IMR-90 (cell line): ENCODE measurements around the gene NKD1. TPM values are rescaled to one million over a fixed set of nuclear protein-coding genes. Genes with fewer than 3 reads are reported as not detected.

ENCODE experiments used
- ATAC-seq: fragments of 200-7000 bp; cut with Tn5 transposase; 2 replicates; pipeline ENCODE4 v1.9.1; 2020; ENCODE audit warnings: low read depth, mild to moderate bottlenecking, moderate library complexity
- BruUV-seq: library from RNA; stranded (reverse); fragments of 400-500 nt; replicated peaks from 2 replicates; lab custom pipeline; 2021; lab: Mats Ljungman, UMichigan
- CTCF ChIA-PET: fragments of 300-600 bp; formaldehyde crosslinking; extraction: SDS; loops from one replicate; lab custom pipeline; 2021; ENCODE audit warnings: antibody characterized with exemption; lab: Yijun Ruan, JAX
- POLR2A ChIA-PET: fragments of 300-600 bp; sonication (Branson Sonifier 250); formaldehyde crosslinking; loops from one replicate; lab custom pipeline; 2022; ENCODE audit warnings: antibody characterized with exemption; ENCODE audit not compliant: unreplicated experiment; lab: Charles Lee
- DNase-seq: peaks from one replicate; pipeline ENCODE4 v3.0.0; 2013
- H2AFZ ChIP-seq: replicated peaks from 2 replicates; pipeline ENCODE3; 2013; ENCODE audit warnings: low read length, mild to moderate bottlenecking; ENCODE audit not compliant: poor library complexity
- H2AK5ac ChIP-seq: 2 replicates; pipeline ENCODE4 v1.6.1; 2013; ENCODE audit warnings: low read depth, low read length, inconsistent platforms
- H2AK9ac ChIP-seq: replicated peaks from 2 replicates; pipeline ENCODE3; 2013; ENCODE audit warnings: mild to moderate bottlenecking, low read depth, low read length, moderate library complexity; ENCODE audit not compliant: poor library complexity
- H2BK120ac ChIP-seq: 2 replicates; pipeline ENCODE4 v1.6.1; 2013; ENCODE audit warnings: low read depth, low read length, inconsistent platforms
- H2BK15ac ChIP-seq: 3 replicates; pipeline ENCODE4 v1.6.1; 2013; ENCODE audit warnings: low read depth, low read length, inconsistent platforms
- H2BK20ac ChIP-seq: 2 replicates; pipeline ENCODE4 v1.6.1; 2013; ENCODE audit warnings: low read depth, mild to moderate bottlenecking, inconsistent platforms, low read length, moderate library complexity
- H2BK5ac ChIP-seq: 2 replicates; pipeline ENCODE4 v1.6.1; 2013; ENCODE audit warnings: mild to moderate bottlenecking, low read depth, low read length, inconsistent platforms; ENCODE audit not compliant: poor library complexity, severe bottlenecking
- H3K14ac ChIP-seq: replicated peaks from 2 replicates; pipeline ENCODE4 v1.6.1; 2013; ENCODE audit warnings: low read depth, low read length, inconsistent platforms
- H3K18ac ChIP-seq: 2 replicates; pipeline ENCODE4 v1.6.1; 2013; ENCODE audit warnings: low read depth, low read length, control low read depth
- H3K23ac ChIP-seq: 2 replicates; pipeline ENCODE4 v1.6.1; 2013; ENCODE audit warnings: low read depth, low read length, inconsistent platforms
- H3K27ac ChIP-seq: 2 replicates; pipeline ENCODE4 v1.5.1; 2013; ENCODE audit warnings: mild to moderate bottlenecking, control low read depth, low read length; ENCODE audit not compliant: insufficient read depth
- H3K27me3 ChIP-seq: 2 replicates; pipeline ENCODE4 v1.6.1; 2013; ENCODE audit warnings: low read length; ENCODE audit not compliant: control insufficient read depth, insufficient read depth
- H3K36me3 ChIP-seq: 2 replicates; pipeline ENCODE4 v1.6.1; 2013; ENCODE audit warnings: low read length, mixed read lengths; ENCODE audit not compliant: control insufficient read depth, insufficient read depth
- H3K4ac ChIP-seq: 2 replicates; pipeline ENCODE4 v1.6.1; 2013; ENCODE audit warnings: low read depth, low read length, inconsistent platforms
- H3K4me1 ChIP-seq: 2 replicates; pipeline ENCODE4 v1.6.1; 2013; ENCODE audit warnings: low read length, mixed read lengths; ENCODE audit not compliant: control insufficient read depth, insufficient read depth
- H3K4me2 ChIP-seq: 2 replicates; pipeline ENCODE4 v1.6.1; 2013; ENCODE audit warnings: low read depth, mild to moderate bottlenecking, control low read depth, low read length, moderate library complexity
- H3K4me3 ChIP-seq: 2 replicates; pipeline ENCODE4 v1.5.1; 2013; ENCODE audit warnings: low read depth, mild to moderate bottlenecking, control low read depth, low read length, moderate library complexity; ENCODE audit not compliant: insufficient read depth
- H3K56ac ChIP-seq: 2 replicates; pipeline ENCODE4 v1.6.1; 2013; ENCODE audit warnings: low read length, inconsistent platforms; ENCODE audit not compliant: insufficient read depth; ENCODE audit errors: extremely low read depth
- H3K79me1 ChIP-seq, 2 experiments: 2 replicates each; pipeline ENCODE4 v1.6.1; 2013; ENCODE audit warnings: low read length in 2 of 2, inconsistent platforms in 1 of 2, low read depth in 1 of 2
- H3K9ac ChIP-seq: 2 replicates; pipeline ENCODE4 v1.6.1; 2013; ENCODE audit warnings: low read depth, low read length, control low read depth
- H3K9me1 ChIP-seq: 2 replicates; pipeline ENCODE4 v1.6.1; 2013; ENCODE audit warnings: low read length, inconsistent platforms; ENCODE audit not compliant: insufficient read depth
- H3K9me3 ChIP-seq: 2 replicates; pipeline ENCODE4 v1.6.1; 2013; ENCODE audit warnings: low read length; ENCODE audit not compliant: control insufficient read depth, insufficient read depth
- H4K20me1 ChIP-seq: 2 replicates; pipeline ENCODE4 v1.6.1; 2013; ENCODE audit warnings: low read length, inconsistent platforms; ENCODE audit not compliant: insufficient read depth
- H4K5ac ChIP-seq: 2 replicates; pipeline ENCODE4 v1.6.1; 2013; ENCODE audit warnings: mild to moderate bottlenecking, low read depth, low read length, control low read depth
- H4K8ac ChIP-seq, 2 experiments: 2 replicates each; pipeline ENCODE4 v1.6.1; 2013; ENCODE audit warnings: low read depth in 2 of 2, low read length in 2 of 2, control low read depth in 1 of 2, inconsistent platforms in 1 of 2
- H4K91ac ChIP-seq: 2 replicates; pipeline ENCODE4 v1.6.1; 2013; ENCODE audit warnings: low read depth, low read length, inconsistent platforms; ENCODE audit not compliant: insufficient read depth
- BHLHE40 ChIP-seq: fragments of 150-350 bp; IDR thresholded peaks from 2 replicates; pipeline ENCODE4 v1.6.1; 2016; ENCODE audit warnings: mild to moderate bottlenecking, low read depth, low read length
- CEBPB ChIP-seq: IDR thresholded peaks from 2 replicates; pipeline ENCODE4 v1.6.1; 2012; ENCODE audit warnings: low read depth, low read length, improper control_type of control experiment
- FOS ChIP-seq: fragments of 150-350 bp; IDR thresholded peaks from 2 replicates; pipeline ENCODE4 v1.6.1; 2016; ENCODE audit warnings: low read depth, low read length
- MAFK ChIP-seq: IDR thresholded peaks from 2 replicates; pipeline ENCODE4 v1.6.1; 2012; ENCODE audit warnings: low read depth, low read length, improper control_type of control experiment
- MXI1 ChIP-seq: IDR thresholded peaks from 2 replicates; pipeline ENCODE4 v1.6.1; 2012; ENCODE audit warnings: low read depth, mild to moderate bottlenecking, low read length, moderate library complexity, borderline replicate concordance
- POLR2A ChIP-seq: IDR thresholded peaks from 2 replicates; pipeline ENCODE4 v1.6.1; 2012; ENCODE audit warnings: mild to moderate bottlenecking, low read depth, low read length
- RAD21 ChIP-seq: IDR thresholded peaks from 2 replicates; pipeline ENCODE4 v1.6.1; 2012; ENCODE audit warnings: low read length, improper control_type of control experiment
- SMC3 ChIP-seq: fragments of 150-350 bp; IDR thresholded peaks from 2 replicates; pipeline ENCODE4 v1.6.1; 2016; ENCODE audit warnings: low read depth, mild to moderate bottlenecking, antibody characterized with exemption, low read length, moderate library complexity
- WGBS, 2 experiments: methylation state at CpG; one replicate each; pipeline versions ENCODE4 v1.1.5 to v1.1.7; 2013; ENCODE audit warnings: missing lambda C conversion rate in 2 of 2; ENCODE audit not compliant: insufficient read length in 1 of 2; ENCODE audit errors: extremely low coverage in 2 of 2; 5-methylcytosine and 5-hydroxymethylcytosine counted together
- dilution Hi-C: fragments of 300-500 bp; cut with HindIII; formaldehyde crosslinking; loops from one replicate; pipeline ENCODE4 v1.14.3; 2018; ENCODE audit warnings: low sequenced_read_pairs; ENCODE audit not compliant: unreplicated experiment
- in situ Hi-C: fragments of 300-500 bp; cut with MboI; formaldehyde crosslinking; loops from 3 replicates; pipeline ENCODE4 v1.14.3; 2019; ENCODE audit warnings: low sequenced_read_pairs, inconsistent platforms, mixed read lengths
- intact Hi-C: fragments of 100-400 bp; cut with micrococcal nuclease; formaldehyde crosslinking; loops from 2 replicates; pipeline ENCODE4 v1.10.0; 2022
- polyA plus RNA-seq, 3 experiments: library from polyadenylated mRNA; depleted of rRNA; stranded (reverse); fragments of >200 nt; gene quantifications; 2 replicates each; pipeline ENCODE4 v1.2.3, GENCODE V29; 2012; ENCODE audit warnings: low replicate concordance in 1 of 3
- total RNA-seq: library from RNA; depleted of rRNA; stranded (reverse); fragments of >200 nt; gene quantifications from 2 replicates; pipeline ENCODE4 v1.2.3, GENCODE V29; 2012
- TF ChIP-seq, protein P1 (sequence below): fragments of 150-350 bp; IDR thresholded peaks from 2 replicates; pipeline ENCODE4 v1.6.1; 2017; ENCODE audit warnings: mild to moderate bottlenecking, antibody characterized with exemption, low read length, low read depth
- TF ChIP-seq, protein P2 (sequence below): fragments of 150-350 bp; IDR thresholded peaks from 2 replicates; pipeline ENCODE4 v1.6.1; 2016; ENCODE audit warnings: low read depth, mild to moderate bottlenecking, low read length, moderate library complexity, borderline replicate concordance
- TF ChIP-seq, protein P3 (sequence below): conservative IDR thresholded peaks from 2 replicates; pipeline ENCODE4 v1.5.1; 2012; ENCODE audit warnings: mild to moderate bottlenecking, low read depth, low read length, improper control_type of control experiment

Gene NKD1
- total and polyA plus RNA-seq, 2 of the 4 experiments (the other 2 are of a cell fraction) = not detected

DNA sequence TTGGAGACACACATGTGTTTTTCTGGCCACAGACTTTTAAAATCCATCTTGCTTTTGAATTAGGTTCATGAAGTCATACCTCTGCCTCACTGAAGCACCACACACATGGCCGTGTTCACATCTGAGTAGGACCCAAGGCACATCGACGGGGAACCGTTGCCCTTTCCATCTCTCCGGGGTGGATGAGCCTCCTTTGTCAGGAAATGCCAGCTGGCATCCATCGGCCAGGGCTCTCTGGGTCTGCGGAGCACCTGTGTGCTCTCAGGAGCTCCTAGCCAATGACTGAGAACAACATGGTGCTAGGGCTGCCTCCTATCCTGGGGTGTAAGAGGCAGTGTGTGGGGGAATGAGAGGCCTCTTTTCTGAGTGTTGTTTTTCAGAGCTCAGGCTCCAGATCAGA, 24.5 kb upstream of the NKD1 start:
- Histone ChIP-seq H2AK5ac (no peak overlapping the region), H2BK5ac (no peak overlapping the region), H3K4me3 (no peak overlapping the region), H2BK20ac (no peak overlapping the region), H3K4me2 (no peak overlapping the region), H2AK9ac (no peak overlapping the region), H4K5ac (no peak overlapping the region), H4K8ac (no peak overlapping the region), H3K27me3 (no peaks in the 10 kb centered on the region), H4K20me1 (no peaks in the 10 kb centered on the region), H2AFZ (no peak overlapping the region), H3K4me1 (no peaks in the 10 kb centered on the region), H3K9ac (no peak overlapping the region), H3K18ac (no peak overlapping the region), H3K36me3 (no peaks in the 10 kb centered on the region), H3K23ac (no peak overlapping the region), H3K4ac (no peak overlapping the region), H3K27ac (no peak overlapping the region), H3K79me1 (no peaks in the 10 kb centered on the region), H3K56ac (no peak overlapping the region), H2BK15ac (no peak overlapping the region), H4K91ac (no peak overlapping the region), H2BK120ac (no peak overlapping the region), H3K9me1 (no peaks in the 10 kb centered on the region), H3K9me3 (no peaks in the 10 kb centered on the region), H3K14ac (no peak overlapping the region)
- DNase-seq = no peak
- in situ Hi-C loops = no loop called here
- TF ChIP-seq POLR2A (no peak), RAD21 (no peak), BHLHE40 (no peak), FOS (no peak), SMC3 (no peak), MXI1 (no peak), CEBPB (no peak), MAFK (no peak)
- TF ChIP-seq, protein P1, sequence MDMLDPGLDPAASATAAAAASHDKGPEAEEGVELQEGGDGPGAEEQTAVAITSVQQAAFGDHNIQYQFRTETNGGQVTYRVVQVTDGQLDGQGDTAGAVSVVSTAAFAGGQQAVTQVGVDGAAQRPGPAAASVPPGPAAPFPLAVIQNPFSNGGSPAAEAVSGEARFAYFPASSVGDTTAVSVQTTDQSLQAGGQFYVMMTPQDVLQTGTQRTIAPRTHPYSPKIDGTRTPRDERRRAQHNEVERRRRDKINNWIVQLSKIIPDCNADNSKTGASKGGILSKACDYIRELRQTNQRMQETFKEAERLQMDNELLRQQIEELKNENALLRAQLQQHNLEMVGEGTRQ = no peak
- TF ChIP-seq, protein P2, sequence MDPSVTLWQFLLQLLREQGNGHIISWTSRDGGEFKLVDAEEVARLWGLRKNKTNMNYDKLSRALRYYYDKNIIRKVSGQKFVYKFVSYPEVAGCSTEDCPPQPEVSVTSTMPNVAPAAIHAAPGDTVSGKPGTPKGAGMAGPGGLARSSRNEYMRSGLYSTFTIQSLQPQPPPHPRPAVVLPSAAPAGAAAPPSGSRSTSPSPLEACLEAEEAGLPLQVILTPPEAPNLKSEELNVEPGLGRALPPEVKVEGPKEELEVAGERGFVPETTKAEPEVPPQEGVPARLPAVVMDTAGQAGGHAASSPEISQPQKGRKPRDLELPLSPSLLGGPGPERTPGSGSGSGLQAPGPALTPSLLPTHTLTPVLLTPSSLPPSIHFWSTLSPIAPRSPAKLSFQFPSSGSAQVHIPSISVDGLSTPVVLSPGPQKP = no peak
- TF ChIP-seq, protein P3, sequence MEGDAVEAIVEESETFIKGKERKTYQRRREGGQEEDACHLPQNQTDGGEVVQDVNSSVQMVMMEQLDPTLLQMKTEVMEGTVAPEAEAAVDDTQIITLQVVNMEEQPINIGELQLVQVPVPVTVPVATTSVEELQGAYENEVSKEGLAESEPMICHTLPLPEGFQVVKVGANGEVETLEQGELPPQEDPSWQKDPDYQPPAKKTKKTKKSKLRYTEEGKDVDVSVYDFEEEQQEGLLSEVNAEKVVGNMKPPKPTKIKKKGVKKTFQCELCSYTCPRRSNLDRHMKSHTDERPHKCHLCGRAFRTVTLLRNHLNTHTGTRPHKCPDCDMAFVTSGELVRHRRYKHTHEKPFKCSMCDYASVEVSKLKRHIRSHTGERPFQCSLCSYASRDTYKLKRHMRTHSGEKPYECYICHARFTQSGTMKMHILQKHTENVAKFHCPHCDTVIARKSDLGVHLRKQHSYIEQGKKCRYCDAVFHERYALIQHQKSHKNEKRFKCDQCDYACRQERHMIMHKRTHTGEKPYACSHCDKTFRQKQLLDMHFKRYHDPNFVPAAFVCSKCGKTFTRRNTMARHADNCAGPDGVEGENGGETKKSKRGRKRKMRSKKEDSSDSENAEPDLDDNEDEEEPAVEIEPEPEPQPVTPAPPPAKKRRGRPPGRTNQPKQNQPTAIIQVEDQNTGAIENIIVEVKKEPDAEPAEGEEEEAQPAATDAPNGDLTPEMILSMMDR = no peak
- no peak for ATAC-seq
- WGBS, 2 experiments = 71% methylated on average over 4 of the region's 7 CpGs; no CpG with 5 or more reads in 1 of the 2 experiments
- no TSS peak for BruUV-seq
- dilution Hi-C loops = no loop called here
- intact Hi-C loops = no loop called here
- CTCF ChIA-PET = interaction anchor here (0.6 kb wide), 1 partner anchor 597 kb away, joined by 3 read pairs; no protein-coding TSS in a partner anchor
- POLR2A ChIA-PET = no interaction called here
